H1 (cell line): ENCODE results near the gene STKLD1. TPM values are rescaled to one million over a fixed set of nuclear protein-coding genes. Genes with fewer than 3 reads are reported as not detected.

Experiments used
- CTCF ChIA-PET: fragments of 300-600 bp; sonication (Branson Sonifier 250); formaldehyde crosslinking; loops from one replicate; lab custom pipeline; 2021; ENCODE audit not compliant: partially characterized antibody; lab: Charles Lee
- POLR2A ChIA-PET: fragments of 300-600 bp; sonication (Branson Sonifier 250); formaldehyde crosslinking; loops from one replicate; lab custom pipeline; 2021; ENCODE audit warnings: inconsistent platforms; ENCODE audit not compliant: partially characterized antibody; lab: Charles Lee
- DNase-seq, 2 experiments: peaks; one replicate each; pipeline versions ENCODE4 v3.0.0 to v3.0.0-alpha.2; 2010 to 2022; ENCODE audit warnings: low spot score in 2 of 2, low read depth in 1 of 2, mixed read lengths in 1 of 2
- FAIRE-seq: peaks from 2 replicates; lab custom pipeline; 2011; peaks lifted over from hg19 to GRCh38; lab: Jason Lieb, UNC
- H2AFZ ChIP-seq: 2 replicates; pipeline ENCODE4 v1.8.1; 2012; ENCODE audit warnings: low read length, inconsistent platforms
- H2AK5ac ChIP-seq: 2 replicates; pipeline ENCODE4 v1.6.1; 2013; ENCODE audit warnings: low read depth, low read length
- H2BK120ac ChIP-seq: replicated peaks from 2 replicates; pipeline ENCODE3; 2013; ENCODE audit warnings: low read depth, low read length, inconsistent platforms
- H2BK12ac ChIP-seq: 2 replicates; pipeline ENCODE4 v1.6.1; 2013; ENCODE audit warnings: low read depth, low read length
- H2BK15ac ChIP-seq: 2 replicates; pipeline ENCODE4 v1.6.1; 2013; ENCODE audit warnings: low read length
- H2BK20ac ChIP-seq: 2 replicates; pipeline ENCODE4 v1.6.1; 2013; ENCODE audit warnings: low read length
- H2BK5ac ChIP-seq: 2 replicates; pipeline ENCODE4 v1.6.1; 2013; ENCODE audit warnings: low read depth, low read length
- H3K14ac ChIP-seq: 2 replicates; pipeline ENCODE4 v1.6.1; 2013; ENCODE audit warnings: inconsistent platforms; ENCODE audit not compliant: insufficient read length
- H3K18ac ChIP-seq: 2 replicates; pipeline ENCODE4 v1.6.1; 2013; ENCODE audit warnings: low read length; ENCODE audit errors: extremely low read depth
- H3K23ac ChIP-seq: 2 replicates; pipeline ENCODE4 v1.6.1; 2013; ENCODE audit warnings: inconsistent platforms; ENCODE audit not compliant: insufficient read length
- H3K23me2 ChIP-seq: 2 replicates; pipeline ENCODE4 v1.6.1; 2013; ENCODE audit warnings: low read depth, low read length
- H3K27ac ChIP-seq: 2 replicates; pipeline ENCODE4 v1.6.1; 2011; ENCODE audit warnings: low read depth, low read length, inconsistent platforms
- H3K27me3 ChIP-seq, 4 experiments: replicated peaks in 1 of 4; 1 replicate in 1 of 4; 2 replicates in 3 of 4; pipeline versions ENCODE4 v1.6.1 to v1.8.1; 2011 to 2013; ENCODE audit warnings: low read length in 3 of 4, mild to moderate bottlenecking in 3 of 4, inconsistent platforms in 2 of 4, mixed read lengths in 2 of 4, moderate library complexity in 1 of 4; ENCODE audit not compliant: control insufficient read depth in 3 of 4, insufficient read depth in 3 of 4; ENCODE audit errors: extremely low read depth in 1 of 4
- H3K36me3 ChIP-seq, 4 experiments: 2 replicates each; pipeline versions ENCODE4 v1.6.1 to v1.8.1; 2011 to 2013; ENCODE audit warnings: mild to moderate bottlenecking in 4 of 4, low read length in 3 of 4, moderate library complexity in 2 of 4, control low read depth in 1 of 4, inconsistent platforms in 1 of 4; ENCODE audit not compliant: insufficient read depth in 4 of 4, control insufficient read depth in 2 of 4
- H3K4ac ChIP-seq: replicated peaks from 2 replicates; pipeline ENCODE3; 2013; ENCODE audit warnings: low read length, low read depth, mixed read lengths, inconsistent platforms; ENCODE audit not compliant: insufficient read length
- H3K4me1 ChIP-seq, 4 experiments: replicated peaks in 1 of 4; 1 replicate in 1 of 4; 2 replicates in 3 of 4; pipeline versions ENCODE4 v1.6.1 to v1.8.1; 2011 to 2013; ENCODE audit warnings: low read length in 3 of 4, inconsistent platforms in 2 of 4, mixed read lengths in 1 of 4; ENCODE audit not compliant: insufficient read depth in 4 of 4, control insufficient read depth in 3 of 4
- H3K4me2 ChIP-seq, 2 experiments: 2 replicates each; pipeline versions ENCODE4 v1.6.1 to v1.8.1; 2011 to 2013; ENCODE audit warnings: low read depth in 2 of 2, low read length in 2 of 2, control low read depth in 1 of 2, inconsistent platforms in 1 of 2, mild to moderate bottlenecking in 1 of 2; ENCODE audit not compliant: insufficient read depth in 1 of 2
- H3K4me3 ChIP-seq, 4 experiments: fragments of 200-600, 300-600 bp in 1 of 4; sonication (generic), shearing (Covaris generic), sonication (Bioruptor Twin) in 1 of 4; 2 replicates each; pipeline versions ENCODE4 v1.5.1 to v1.8.1; 2011 to 2016; ENCODE audit warnings: low read length in 4 of 4, low read depth in 3 of 4, control low read depth in 2 of 4, inconsistent platforms in 2 of 4, mild to moderate bottlenecking in 2 of 4, mixed read lengths in 1 of 4, moderate library complexity in 1 of 4; ENCODE audit not compliant: insufficient read depth in 2 of 4; ENCODE audit errors: extremely low read depth in 1 of 4
- H3K56ac ChIP-seq: replicated peaks from 2 replicates; pipeline ENCODE3; 2013; ENCODE audit warnings: low read depth, mild to moderate bottlenecking, mixed read lengths, low read length, inconsistent platforms; ENCODE audit not compliant: insufficient read length
- H3K79me1 ChIP-seq: 2 replicates; pipeline ENCODE4 v1.6.1; 2013; ENCODE audit warnings: low read depth, low read length, control low read depth
- H3K79me2 ChIP-seq, 2 experiments: 2 replicates each; pipeline versions ENCODE4 v1.6.1 to v1.8.1; 2012 to 2013; ENCODE audit warnings: low read length in 2 of 2, mild to moderate bottlenecking in 2 of 2, inconsistent platforms in 1 of 2; ENCODE audit not compliant: insufficient read depth in 2 of 2, control insufficient read depth in 1 of 2
- H3K9ac ChIP-seq, 4 experiments: replicated peaks in 1 of 4; 1 replicate in 1 of 4; 2 replicates in 3 of 4; pipeline versions ENCODE4 v1.6.1 to v1.8.1; 2011 to 2013; ENCODE audit warnings: low read depth in 3 of 4, low read length in 3 of 4, control low read depth in 2 of 4, mild to moderate bottlenecking in 2 of 4, moderate library complexity in 2 of 4, inconsistent platforms in 1 of 4; ENCODE audit errors: extremely low read depth in 1 of 4
- H3K9me3 ChIP-seq, 2 experiments: 2 replicates each; pipeline versions ENCODE4 v1.6.1 to v1.8.1; 2012 to 2013; ENCODE audit warnings: mild to moderate bottlenecking in 2 of 2, moderate library complexity in 2 of 2, control low read depth in 1 of 2, inconsistent platforms in 1 of 2, low read depth in 1 of 2, low read length in 1 of 2, mixed read lengths in 1 of 2; ENCODE audit not compliant: insufficient read depth in 2 of 2
- H4K20me1 ChIP-seq, 2 experiments: replicated peaks in 1 of 2; 2 replicates each; pipeline versions ENCODE3 to v1.8.1; 2011 to 2013; ENCODE audit warnings: inconsistent platforms in 2 of 2, low read length in 2 of 2, mild to moderate bottlenecking in 1 of 2; ENCODE audit not compliant: insufficient read depth in 2 of 2, control insufficient read depth in 1 of 2
- H4K5ac ChIP-seq: 2 replicates; pipeline ENCODE4 v1.6.1; 2013; ENCODE audit warnings: low read length, low read depth, mixed read lengths, inconsistent platforms; ENCODE audit not compliant: insufficient read length
- H4K8ac ChIP-seq: 2 replicates; pipeline ENCODE4 v1.8.0; 2013; ENCODE audit warnings: mild to moderate bottlenecking, moderate library complexity, low read length, inconsistent platforms; ENCODE audit not compliant: insufficient read depth; ENCODE audit errors: extremely low read depth
- H4K91ac ChIP-seq: replicated peaks from 2 replicates; pipeline ENCODE3; 2013; ENCODE audit warnings: low read length, mixed read lengths, inconsistent platforms; ENCODE audit not compliant: insufficient read length
- ASH2L ChIP-seq: fragments of 200-600, 300-600 bp; sonication (generic); IDR thresholded peaks from one replicate; pipeline ENCODE4 v1.7.1; 2017; ENCODE audit warnings: low read length
- CBX5 ChIP-seq: fragments of 300-800, 300-1000 bp; sonication (generic); IDR thresholded peaks from 2 replicates; pipeline ENCODE4 v1.7.1; 2016; ENCODE audit warnings: antibody characterized with exemption, low read length, low read depth
- EZH2 ChIP-seq: fragments of 200-600 bp; sonication (generic); IDR thresholded peaks from 2 replicates; pipeline ENCODE4 v1.7.1; 2012; ENCODE audit warnings: low read depth, mild to moderate bottlenecking, moderate library complexity, low read length, inconsistent platforms; ENCODE audit not compliant: severe bottlenecking
- GABPA ChIP-seq: IDR thresholded peaks from 2 replicates; pipeline ENCODE4 v1.6.1; 2011; ENCODE audit warnings: mild to moderate bottlenecking, low read length, moderate library complexity, borderline replicate concordance; ENCODE audit not compliant: insufficient read depth
- JUN ChIP-seq: IDR thresholded peaks from 2 replicates; pipeline ENCODE4 v1.6.1; 2011; ENCODE audit warnings: low read depth, mild to moderate bottlenecking, improper control_type of control experiment, low read length
- KDM4A ChIP-seq: IDR thresholded peaks from one replicate; pipeline ENCODE4 v1.7.1; 2012; ENCODE audit warnings: low read depth, mild to moderate bottlenecking, moderate library complexity, low read length, inconsistent platforms; ENCODE audit not compliant: severe bottlenecking
- POU5F1 ChIP-seq: IDR thresholded peaks from 2 replicates; pipeline ENCODE4 v1.6.1; 2011; ENCODE audit warnings: low read depth, mild to moderate bottlenecking, low read length, moderate library complexity
- RFX5 ChIP-seq: IDR thresholded peaks from 2 replicates; pipeline ENCODE4 v1.6.1; 2011; ENCODE audit warnings: low read depth, low read length, improper control_type of control experiment, borderline replicate concordance
- ZNF274 ChIP-seq: IDR thresholded peaks from 2 replicates; pipeline ENCODE4 v1.7.0; 2012; ENCODE audit warnings: low read length, borderline replicate concordance; ENCODE audit errors: extremely low read depth
- WGBS, 2 experiments: shearing (Covaris generic) in 1 of 2; methylation state at CpG; one replicate each; pipeline versions ENCODE4 v1.1.6 to v1.1.7; 2013 to 2015; ENCODE audit warnings: low lambda C conversion rate in 2 of 2, mixed read lengths in 2 of 2, inconsistent platforms in 1 of 2, low coverage in 1 of 2, missing lambda C conversion rate in 1 of 2; ENCODE audit not compliant: insufficient replicate concordance in 2 of 2, insufficient coverage in 1 of 2, insufficient read length in 1 of 2; ENCODE audit errors: extremely low coverage in 1 of 2, missing lambda C conversion rate in 1 of 2; 5-methylcytosine and 5-hydroxymethylcytosine counted together
- polyA plus RNA-seq, 7 experiments: library from polyadenylated mRNA; depleted of rRNA in 3 of 7; stranded (reverse) in 5 of 7; unstranded in 2 of 7; fragments of >200 nt in 5 of 7; fragments of 200-250 nt in 2 of 7; gene quantifications; 1 replicate in 5 of 7; 2 replicates in 1 of 7; 4 replicates in 1 of 7; pipeline versions ENCODE4 v1.2.1 to v1.2.3, GENCODE V29; 2011 to 2013; ENCODE audit warnings: missing spikeins in 2 of 7, mixed read lengths in 2 of 7
- total RNA-seq: library from RNA; stranded (reverse); fragmentation: NEBNext Ultra II Directional; extraction: Animal tissue kit (Norgen Biotek cat#: 25700); gene quantifications from 2 replicates; pipeline ENCODE4 v1.2.1, GENCODE V29; 2021

STKLD1 gene
- total and polyA plus RNA-seq, 2 of the 8 experiments (the other 6 are each of a cell fraction or from before 2014, with no cell fraction given) = 0.26 TPM; not detected in 1

DNA sequence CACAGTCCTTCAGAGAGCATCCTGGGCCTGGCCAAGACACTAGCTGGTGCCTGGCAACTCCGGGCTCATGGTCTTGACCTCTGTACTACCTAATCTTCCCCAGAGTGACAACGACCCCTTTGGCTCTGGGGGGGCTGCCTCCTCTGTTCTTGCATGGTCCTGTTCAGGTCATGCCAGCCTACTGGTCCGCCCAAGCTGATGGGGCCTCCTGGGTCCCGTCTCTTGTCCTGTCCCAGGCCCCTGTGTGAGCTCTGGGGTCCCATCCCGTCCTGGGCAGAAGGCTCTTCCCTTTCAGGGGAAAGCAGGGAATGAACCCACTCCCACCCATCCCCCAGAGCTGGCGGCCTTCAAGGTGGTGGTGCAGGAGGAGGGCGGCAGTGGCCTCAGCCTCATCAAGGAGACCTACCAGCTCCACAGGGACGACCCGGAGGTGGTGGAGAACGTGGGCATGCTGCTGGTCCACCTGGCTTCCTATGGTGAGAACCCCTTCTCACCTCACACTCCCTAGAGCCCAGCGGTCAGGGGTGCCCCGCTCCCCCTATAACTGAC is 28.4 kb downstream of the STKLD1 start:
- 93% methylated on average over 12 of the region's 12 CpGs; no CpG with 5 or more reads in 1 of the 2 experiments for WGBS, 2 experiments
- CTCF ChIA-PET = interaction anchor here (0.7 to 4.6 kb wide), 31 partner anchors 9 to 421 kb away, joined by 3 to 32 read pairs (median 5); partner anchors contain the start of genes ADAMTS13, SURF1 and SURF2
- Histone ChIP-seq H2BK12ac (no peak overlapping the region), H4K20me1 (peaks cover 13 to 18% of the 10 kb centered on the region in 2 experiments), H3K4me3 (no peak overlapping the region), H3K4ac (no peak overlapping the region), H3K27me3 (no peaks in the 10 kb centered on the region), H2BK15ac (no peak overlapping the region), H3K9me3 (no peaks in the 10 kb centered on the region), H3K14ac (no peak overlapping the region), H3K56ac (no peak overlapping the region), H2AFZ (no peak overlapping the region), H2BK5ac (no peak overlapping the region; the same call in 1 of the 2 replicates), H4K91ac (no peak overlapping the region), H2BK120ac (no peak overlapping the region), H3K4me2 (no peak overlapping the region), H3K23ac (no peak overlapping the region), H3K4me1 (no peaks in the 10 kb centered on the region), H3K27ac (no peak overlapping the region), H3K36me3 (peaks cover 9 to 28% (median 18%) of the 10 kb centered on the region in 4 experiments; a peak in 7 of 8 replicates), H4K8ac (no peak overlapping the region), H3K9ac (no peak overlapping the region), H2BK20ac (no peak overlapping the region), H3K18ac (no peak overlapping the region), H3K79me1 (no peaks in the 10 kb centered on the region), H3K23me2 (no peaks in the 10 kb centered on the region), H3K79me2 (no peaks in the 10 kb centered on the region), H4K5ac (no peak overlapping the region), H2AK5ac (no peak overlapping the region)
- FAIRE-seq (no peak), DNase-seq (no peak)
- POLR2A ChIA-PET = interaction anchor here (0.5 to 5.6 kb wide), 11 partner anchors 10 to 59 kb away, joined by 3 to 31 read pairs (median 3); partner anchors contain the start of genes MED22, RPL7A and STKLD1
- TF ChIP-seq ZNF274 (no peak), GABPA (no peak), JUN (no peak), CBX5 (no peak), EZH2 (no peak), RFX5 (no peak), POU5F1 (no peak), ASH2L (no peak), KDM4A (no peak)
